Measurements from ENCODE around the gene SPTBN5.

DNA sequence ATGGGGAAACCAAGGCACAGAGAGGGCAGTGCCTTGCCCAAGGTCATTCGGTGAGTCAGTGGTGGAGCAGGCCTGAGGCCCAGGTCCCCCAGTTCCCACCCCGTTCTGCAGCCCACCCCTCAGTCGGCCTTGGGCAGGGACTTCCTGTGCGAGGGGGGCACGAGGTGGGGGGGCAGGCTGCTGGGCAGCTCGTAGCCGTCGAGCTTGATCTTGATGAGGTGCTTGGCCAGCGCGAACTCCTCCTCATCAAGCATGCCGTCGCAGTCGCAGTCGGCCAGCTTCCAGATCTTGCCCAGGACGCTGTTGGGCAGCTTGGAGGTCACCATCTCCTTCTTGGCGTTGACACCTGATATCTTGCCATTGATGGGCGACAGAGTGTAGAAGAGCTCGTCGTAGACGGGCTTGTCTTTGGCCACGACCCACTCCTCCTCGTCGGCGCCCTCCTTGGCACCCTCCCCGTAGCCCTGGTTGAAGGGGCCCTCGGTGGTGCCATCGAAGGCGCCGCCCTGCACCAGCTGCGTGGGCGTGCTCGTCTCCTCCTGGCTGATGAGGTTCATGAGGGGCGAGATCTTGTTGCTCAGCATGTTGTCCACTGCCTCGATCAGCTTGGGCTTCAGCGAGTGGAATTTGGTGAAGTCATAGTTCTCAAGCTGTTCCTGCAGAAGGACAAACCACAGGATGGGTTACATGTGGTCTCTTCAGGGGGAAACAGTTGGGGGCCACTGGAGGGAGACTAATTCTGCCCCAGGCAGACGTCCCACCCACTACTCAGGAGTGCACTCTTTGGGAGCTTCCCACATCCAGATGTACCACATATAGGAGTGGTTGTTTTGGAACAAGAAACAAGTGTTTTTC, 6.9 kb upstream of the SPTBN5 start:
- no peak for TF ChIP-seq EZH2 (IDR thresholded peaks at IDR 0.05; ENCODE audit: low read length, unreplicated experiment)
- no peak for TF ChIP-seq EZH2phosphoT487 (IDR thresholded peaks at IDR 0.05; ENCODE audit: borderline replicate concordance, low read length)

All from PC-3 (cell line).